K562 (cell line): Measurements from ENCODE around the gene NET1. TPM values are rescaled to one million over a fixed set of nuclear protein-coding genes. Genes with fewer than 3 reads are reported as not detected.

ENCODE experiments used
- ARID2 ChIP-seq: fragments of 450-650 bp; IDR thresholded peaks from 2 replicates; pipeline ENCODE4 v1.6.1; 2017; ENCODE audit warnings: antibody characterized with exemption, mild to moderate bottlenecking
- ATF7 ChIP-seq: fragments of 450-650 bp; IDR thresholded peaks from 2 replicates; pipeline ENCODE4 v1.7.1; 2014; ENCODE audit warnings: mild to moderate bottlenecking, moderate library complexity
- CCAR2 ChIP-seq: fragments of 200-400 bp; formaldehyde crosslinking; IDR thresholded peaks from 2 replicates; pipeline ENCODE4 v1.6.1; 2017; ENCODE audit warnings: mild to moderate bottlenecking, low read depth, low read length
- FOXP1 ChIP-seq: sonication (generic); formaldehyde crosslinking; IDR thresholded peaks from 2 replicates; pipeline ENCODE4 v1.8.0; 2022; ENCODE audit warnings: mild to moderate bottlenecking, missing genetic modification reagents
- HSF4 ChIP-seq: fragments of 250-450 bp; sonication (Bioruptor Pico); IDR thresholded peaks from 2 replicates; pipeline ENCODE4 v2.1.2; 2022; ENCODE audit warnings: mild to moderate bottlenecking, moderate library complexity, borderline replicate concordance
- MTF1 ChIP-seq: fragments of 250-450 bp; sonication (Bioruptor Pico); IDR thresholded peaks from 2 replicates; pipeline ENCODE4 v1.9.0; 2021; ENCODE audit warnings: moderate library complexity, mild to moderate bottlenecking, inconsistent platforms, borderline replicate concordance
- SREBF2 ChIP-seq: sonication (generic); formaldehyde crosslinking; IDR thresholded peaks from 2 replicates; pipeline ENCODE4 v1.4.0; 2020; ENCODE audit warnings: mild to moderate bottlenecking, missing genetic modification reagents
- TCF7 ChIP-seq: sonication (generic); IDR thresholded peaks from 2 replicates; pipeline ENCODE4 v1.6.1; 2016; ENCODE audit warnings: antibody characterized with exemption, borderline replicate concordance
- TEAD1 ChIP-seq, 2 experiments: fragments of 450-650 bp in 1 of 2; sonication (generic) in 1 of 2; formaldehyde crosslinking; IDR thresholded peaks; 2 replicates each; pipeline versions ENCODE4 v1.4.0 to v1.8.0; 2020 to 2022; ENCODE audit warnings: mild to moderate bottlenecking in 2 of 2, missing genetic modification reagents in 1 of 2
- ZBTB8A ChIP-seq: fragments of 450-650 bp; IDR thresholded peaks from 2 replicates; pipeline ENCODE4 v1.6.1; 2018; ENCODE audit warnings: mild to moderate bottlenecking, moderate library complexity; ENCODE audit not compliant: partially characterized antibody
- ZNF431 ChIP-seq: sonication (generic); formaldehyde crosslinking; IDR thresholded peaks from 2 replicates; pipeline ENCODE4 v1.8.0; 2022; ENCODE audit warnings: mild to moderate bottlenecking, missing genetic modification reagents
- polyA plus RNA-seq, 8 experiments: library from polyadenylated mRNA; depleted of rRNA in 4 of 8; stranded (reverse) in 5 of 8; unstranded in 3 of 8; fragments of >200 nt; fragmentation: Nextera tagmentation in 2 of 8; fragmentation: Illumina TruSeq in 1 of 8; extraction: Ambion mirVana in 2 of 8; extraction: Trizol in 1 of 8; gene quantifications; 2 replicates each; pipeline versions ENCODE4 v1.2.1 to v1.2.3, GENCODE V29; 2011 to 2014; ENCODE audit warnings: inconsistent platforms in 1 of 8, missing spikeins in 1 of 8
- total RNA-seq, 7 experiments: library from RNA; depleted of rRNA in 6 of 7; stranded (reverse); fragments of >200 nt in 6 of 7; fragmentation: Illumina TruSeq in 2 of 7; extraction: Trizol in 2 of 7; gene quantifications; 2 replicates each; pipeline versions ENCODE4 v1.2.1 to v1.2.3, GENCODE V29; 2011 to 2021; ENCODE audit warnings: low replicate concordance in 1 of 7
- TF ChIP-seq, protein P1 (sequence below): fragments of 150-350 bp; IDR thresholded peaks from 2 replicates; pipeline ENCODE4 v1.6.1; 2014; ENCODE audit warnings: low read depth, mild to moderate bottlenecking, low read length, borderline replicate concordance
- TF ChIP-seq, protein P2 (sequence below): sonication (generic); formaldehyde crosslinking; IDR thresholded peaks from 2 replicates; pipeline ENCODE4 v1.8.0; 2022; ENCODE audit warnings: mild to moderate bottlenecking, missing genetic modification reagents
- TF ChIP-seq, protein P3 (sequence below): fragments of 450-650 bp; IDR thresholded peaks from 2 replicates; pipeline ENCODE4 v1.6.1; 2016; ENCODE audit warnings: low read depth

NET1 gene
- total and polyA plus RNA-seq, 9 of the 15 experiments (the other 6 are each of a cell fraction or from before 2014, with no cell fraction given): 47.4 to 258 (median 106) TPM

GRCh38 chr10:5486853-5487235 is 74.5 kb downstream of the NET1 start (continued):
- TF ChIP-seq, protein P1, sequence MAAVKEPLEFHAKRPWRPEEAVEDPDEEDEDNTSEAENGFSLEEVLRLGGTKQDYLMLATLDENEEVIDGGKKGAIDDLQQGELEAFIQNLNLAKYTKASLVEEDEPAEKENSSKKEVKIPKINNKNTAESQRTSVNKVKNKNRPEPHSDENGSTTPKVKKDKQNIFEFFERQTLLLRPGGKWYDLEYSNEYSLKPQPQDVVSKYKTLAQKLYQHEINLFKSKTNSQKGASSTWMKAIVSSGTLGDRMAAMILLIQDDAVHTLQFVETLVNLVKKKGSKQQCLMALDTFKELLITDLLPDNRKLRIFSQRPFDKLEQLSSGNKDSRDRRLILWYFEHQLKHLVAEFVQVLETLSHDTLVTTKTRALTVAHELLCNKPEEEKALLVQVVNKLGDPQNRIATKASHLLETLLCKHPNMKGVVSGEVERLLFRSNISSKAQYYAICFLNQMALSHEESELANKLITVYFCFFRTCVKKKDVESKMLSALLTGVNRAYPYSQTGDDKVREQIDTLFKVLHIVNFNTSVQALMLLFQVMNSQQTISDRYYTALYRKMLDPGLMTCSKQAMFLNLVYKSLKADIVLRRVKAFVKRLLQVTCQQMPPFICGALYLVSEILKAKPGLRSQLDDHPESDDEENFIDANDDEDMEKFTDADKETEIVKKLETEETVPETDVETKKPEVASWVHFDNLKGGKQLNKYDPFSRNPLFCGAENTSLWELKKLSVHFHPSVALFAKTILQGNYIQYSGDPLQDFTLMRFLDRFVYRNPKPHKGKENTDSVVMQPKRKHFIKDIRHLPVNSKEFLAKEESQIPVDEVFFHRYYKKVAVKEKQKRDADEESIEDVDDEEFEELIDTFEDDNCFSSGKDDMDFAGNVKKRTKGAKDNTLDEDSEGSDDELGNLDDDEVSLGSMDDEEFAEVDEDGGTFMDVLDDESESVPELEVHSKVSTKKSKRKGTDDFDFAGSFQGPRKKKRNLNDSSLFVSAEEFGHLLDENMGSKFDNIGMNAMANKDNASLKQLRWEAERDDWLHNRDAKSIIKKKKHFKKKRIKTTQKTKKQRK: no peak
- TF ChIP-seq CCAR2 (no peak), HSF4 (CRISPR knock-in tag) (no peak), MTF1 (no peak), ZNF431 (no peak), TCF7 (no peak), ARID2 (no peak), SREBF2 (no peak), TEAD1 (CRISPR knock-in tag; IDR thresholded peaks at IDR 0.05) (0 out of 4 replicates have a peak, but pooled peaks of 1 of the 2 experiments have one; percentile 17), ATF7 (no peak), FOXP1 (no peak), ZBTB8A (no peak)
- TF ChIP-seq, protein P2, sequence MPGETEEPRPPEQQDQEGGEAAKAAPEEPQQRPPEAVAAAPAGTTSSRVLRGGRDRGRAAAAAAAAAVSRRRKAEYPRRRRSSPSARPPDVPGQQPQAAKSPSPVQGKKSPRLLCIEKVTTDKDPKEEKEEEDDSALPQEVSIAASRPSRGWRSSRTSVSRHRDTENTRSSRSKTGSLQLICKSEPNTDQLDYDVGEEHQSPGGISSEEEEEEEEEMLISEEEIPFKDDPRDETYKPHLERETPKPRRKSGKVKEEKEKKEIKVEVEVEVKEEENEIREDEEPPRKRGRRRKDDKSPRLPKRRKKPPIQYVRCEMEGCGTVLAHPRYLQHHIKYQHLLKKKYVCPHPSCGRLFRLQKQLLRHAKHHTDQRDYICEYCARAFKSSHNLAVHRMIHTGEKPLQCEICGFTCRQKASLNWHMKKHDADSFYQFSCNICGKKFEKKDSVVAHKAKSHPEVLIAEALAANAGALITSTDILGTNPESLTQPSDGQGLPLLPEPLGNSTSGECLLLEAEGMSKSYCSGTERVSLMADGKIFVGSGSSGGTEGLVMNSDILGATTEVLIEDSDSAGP (CRISPR knock-in tag): no peak
- TF ChIP-seq, protein P3, sequence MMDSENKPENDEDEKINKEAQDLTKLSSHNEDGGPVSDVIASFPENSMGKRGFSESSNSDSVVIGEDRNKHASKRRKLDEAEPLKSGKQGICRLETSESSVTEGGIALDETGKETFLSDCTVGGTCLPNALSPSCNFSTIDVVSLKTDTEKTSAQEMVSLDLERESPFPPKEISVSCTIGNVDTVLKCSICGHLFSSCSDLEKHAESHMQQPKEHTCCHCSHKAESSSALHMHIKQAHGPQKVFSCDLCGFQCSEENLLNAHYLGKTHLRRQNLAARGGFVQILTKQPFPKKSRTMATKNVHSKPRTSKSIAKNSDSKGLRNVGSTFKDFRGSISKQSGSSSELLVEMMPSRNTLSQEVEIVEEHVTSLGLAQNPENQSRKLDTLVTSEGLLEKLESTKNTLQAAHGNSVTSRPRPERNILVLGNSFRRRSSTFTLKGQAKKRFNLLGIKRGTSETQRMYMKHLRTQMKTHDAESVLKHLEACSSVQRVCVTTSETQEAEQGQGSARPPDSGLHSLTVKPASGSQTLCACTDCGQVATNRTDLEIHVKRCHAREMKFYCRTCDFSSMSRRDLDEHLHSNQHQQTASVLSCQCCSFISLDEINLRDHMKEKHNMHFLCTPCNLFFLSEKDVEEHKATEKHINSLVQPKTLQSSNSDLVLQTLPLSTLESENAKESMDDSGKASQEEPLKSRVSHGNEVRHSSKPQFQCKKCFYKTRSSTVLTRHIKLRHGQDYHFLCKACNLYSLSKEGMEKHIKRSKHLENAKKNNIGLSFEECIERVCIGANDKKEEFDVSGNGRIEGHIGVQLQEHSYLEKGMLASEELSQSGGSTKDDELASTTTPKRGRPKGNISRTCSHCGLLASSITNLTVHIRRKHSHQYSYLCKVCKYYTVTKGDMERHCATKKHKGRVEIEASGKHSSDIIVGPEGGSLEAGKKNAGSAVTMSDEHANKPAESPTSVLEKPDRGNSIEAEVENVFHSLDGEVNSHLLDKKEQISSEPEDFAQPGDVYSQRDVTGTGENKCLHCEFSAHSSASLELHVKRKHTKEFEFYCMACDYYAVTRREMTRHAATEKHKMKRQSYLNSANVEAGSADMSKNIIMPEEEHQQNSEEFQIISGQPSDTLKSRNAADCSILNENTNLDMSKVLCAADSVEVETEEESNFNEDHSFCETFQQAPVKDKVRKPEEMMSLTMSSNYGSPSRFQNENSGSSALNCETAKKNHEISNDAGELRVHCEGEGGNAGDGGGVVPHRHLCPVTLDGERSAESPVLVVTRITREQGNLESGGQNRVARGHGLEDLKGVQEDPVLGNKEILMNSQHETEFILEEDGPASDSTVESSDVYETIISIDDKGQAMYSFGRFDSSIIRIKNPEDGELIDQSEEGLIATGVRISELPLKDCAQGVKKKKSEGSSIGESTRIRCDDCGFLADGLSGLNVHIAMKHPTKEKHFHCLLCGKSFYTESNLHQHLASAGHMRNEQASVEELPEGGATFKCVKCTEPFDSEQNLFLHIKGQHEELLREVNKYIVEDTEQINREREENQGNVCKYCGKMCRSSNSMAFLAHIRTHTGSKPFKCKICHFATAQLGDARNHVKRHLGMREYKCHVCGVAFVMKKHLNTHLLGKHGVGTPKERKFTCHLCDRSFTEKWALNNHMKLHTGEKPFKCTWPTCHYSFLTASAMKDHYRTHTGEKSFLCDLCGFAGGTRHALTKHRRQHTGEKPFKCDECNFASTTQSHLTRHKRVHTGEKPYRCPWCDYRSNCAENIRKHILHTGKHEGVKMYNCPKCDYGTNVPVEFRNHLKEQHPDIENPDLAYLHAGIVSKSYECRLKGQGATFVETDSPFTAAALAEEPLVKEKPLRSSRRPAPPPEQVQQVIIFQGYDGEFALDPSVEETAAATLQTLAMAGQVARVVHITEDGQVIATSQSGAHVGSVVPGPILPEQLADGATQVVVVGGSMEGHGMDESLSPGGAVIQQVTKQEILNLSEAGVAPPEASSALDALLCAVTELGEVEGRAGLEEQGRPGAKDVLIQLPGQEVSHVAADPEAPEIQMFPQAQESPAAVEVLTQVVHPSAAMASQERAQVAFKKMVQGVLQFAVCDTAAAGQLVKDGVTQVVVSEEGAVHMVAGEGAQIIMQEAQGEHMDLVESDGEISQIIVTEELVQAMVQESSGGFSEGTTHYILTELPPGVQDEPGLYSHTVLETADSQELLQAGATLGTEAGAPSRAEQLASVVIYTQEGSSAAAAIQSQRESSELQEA: no peak
